Measurements from ENCODE around the gene PMPCA.

PMPCA gene

GRCh38 chr9:136407911-136408310 is 2.5 kb upstream of the PMPCA start:
- no peak for TF ChIP-seq CTCF (IDR thresholded peaks at IDR 0.05; ENCODE audit: low read depth, low read length)
- no peak for DNase-seq (ENCODE audit: extremely low read depth, low read depth)

GRCh38 chr9:136409557-136410455 is 652 bp upstream of the PMPCA start:
- no peak for DNase-seq (ENCODE audit: extremely low read depth, low read depth)
- TF ChIP-seq CTCF (IDR thresholded peaks at IDR 0.05; ENCODE audit: low read depth, low read length): no peak

- no peak for TF ChIP-seq CTCF (IDR thresholded peaks at IDR 0.05; ENCODE audit: low read depth, low read length)
- no peak for DNase-seq (ENCODE audit: extremely low read depth, low read depth)
Observed at GRCh38 chr9:136411378-136411777, 920 bp downstream of the PMPCA start.

- no peak for TF ChIP-seq CTCF (IDR thresholded peaks at IDR 0.05; ENCODE audit: low read depth, low read length)
- DNase-seq (ENCODE audit: extremely low read depth, low read depth): no peak
Observed at GRCh38 chr9:136412962-136413361, 2.5 kb downstream of the PMPCA start.

- DNase-seq (ENCODE audit: extremely low read depth, low read depth): no peak
- TF ChIP-seq CTCF (IDR thresholded peaks at IDR 0.05; ENCODE audit: low read depth, low read length): no peak
Observed at GRCh38 chr9:136416427-136416826, 6.0 kb downstream of the PMPCA start.

- no peak for TF ChIP-seq CTCF (IDR thresholded peaks at IDR 0.05; ENCODE audit: low read depth, low read length)
- no peak for DNase-seq (ENCODE audit: extremely low read depth, low read depth)
Observed at GRCh38 chr9:136416914-136417313, 6.5 kb downstream of the PMPCA start.

GRCh38 chr9:136418182-136419091 is 8.0 kb downstream of the PMPCA start:
- TF ChIP-seq CTCF (IDR thresholded peaks at IDR 0.05; ENCODE audit: low read depth, low read length): no peak
- no peak for DNase-seq (ENCODE audit: extremely low read depth, low read depth)
